Measurements from ENCODE around the gene SIGLEC11.

DNA sequence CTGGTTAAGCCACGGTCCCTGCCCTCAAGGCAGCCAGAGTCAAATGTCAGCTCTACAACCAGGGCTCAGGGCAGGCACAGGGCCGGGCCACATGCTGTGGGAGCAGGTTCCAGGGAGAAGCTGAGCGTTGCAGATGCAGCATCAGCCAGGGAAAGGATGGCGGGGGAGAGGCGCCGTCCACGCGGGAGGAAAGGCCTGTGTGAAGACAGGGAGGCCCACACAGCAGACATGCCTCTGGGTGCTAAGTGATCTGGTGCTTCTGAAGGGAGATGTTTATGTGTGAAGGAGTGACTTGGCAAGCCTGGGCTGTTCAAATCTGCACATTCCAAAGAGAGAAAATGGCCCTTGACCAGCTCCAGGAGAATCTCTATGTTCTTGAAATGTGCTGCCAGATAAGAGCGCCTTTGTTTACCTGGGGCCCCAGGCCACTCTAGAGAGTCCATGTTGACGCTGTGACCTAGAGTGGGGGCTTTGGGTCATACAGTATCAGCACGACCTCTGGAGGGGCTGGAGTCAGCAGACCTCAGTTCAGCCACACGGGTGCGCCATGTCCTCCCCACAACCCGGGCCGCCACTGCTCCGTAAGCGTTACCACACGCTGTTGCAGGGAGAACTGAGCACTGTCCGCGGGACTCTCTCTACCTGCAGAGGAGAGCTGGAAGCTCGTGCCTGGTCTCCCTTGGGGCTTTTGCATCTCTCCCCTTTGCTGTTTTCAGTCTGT lies 47.8 kb downstream of the SIGLEC11 start:
- TF ChIP-seq CTCF (IDR thresholded peaks at IDR 0.05; ENCODE audit: borderline replicate concordance, extremely low read depth, low read length, poor library complexity, severe bottlenecking): peak; percentile 13
- no peak for TF ChIP-seq EZH2 (IDR thresholded peaks at IDR 0.05; ENCODE audit: borderline replicate concordance, low read depth, low read length, severe bottlenecking)

All from DND-41 (cell line).